Bone marrow (tissue), 2 donors: Measurements from ENCODE around the gene SLC4A2.

Experiments
- DNase-seq, 2 donors: peaks; one replicate each; lab custom pipeline; 2025; lab: John Stamatoyannopoulos, UW

SLC4A2 gene

DNA sequence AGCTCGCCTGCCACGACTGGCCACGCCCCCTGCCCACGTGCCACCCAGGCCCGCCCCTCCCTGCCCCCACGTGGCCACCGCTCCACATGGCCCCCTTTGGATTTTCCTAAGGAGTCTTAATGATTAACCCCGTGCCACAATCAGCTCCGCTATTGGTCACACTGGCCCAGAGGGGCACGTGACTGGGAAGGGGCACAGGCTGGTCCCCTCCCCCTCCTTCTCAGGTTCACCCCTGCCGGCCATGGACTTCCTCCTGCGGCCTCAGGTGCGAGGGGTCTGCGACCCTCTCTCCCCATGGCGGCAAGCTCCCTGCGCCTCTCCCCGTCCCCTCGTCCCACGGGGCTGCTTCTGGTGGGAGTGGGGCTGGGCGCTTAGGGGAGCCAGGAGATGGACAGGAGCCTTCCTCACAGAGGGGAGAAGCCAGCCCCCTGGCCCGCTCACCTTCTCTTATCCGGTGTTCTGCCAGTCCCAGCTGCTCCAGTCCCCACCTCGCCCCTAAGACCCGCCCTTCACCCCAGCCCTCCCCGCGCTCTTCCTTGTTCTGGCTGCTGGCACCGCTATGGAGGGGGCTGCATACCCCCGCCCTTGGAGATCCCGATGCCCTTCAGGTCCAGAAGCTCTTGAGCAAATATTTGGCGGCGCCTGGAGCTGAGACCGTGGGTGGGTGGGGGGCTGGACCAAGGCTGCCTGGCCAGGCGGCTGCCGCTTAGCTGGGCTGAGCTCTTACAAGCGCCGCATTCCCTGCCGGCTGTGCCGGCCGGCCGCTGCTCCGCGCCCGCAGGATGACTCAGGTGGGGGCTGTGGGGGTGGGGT lies 3.2 kb downstream of the SLC4A2 start:
- DNase-seq = no peak

GRCh38 chr7:151063212-151063561 lies 3.8 kb downstream of the SLC4A2 start:
- DNase-seq = no peak

DNA sequence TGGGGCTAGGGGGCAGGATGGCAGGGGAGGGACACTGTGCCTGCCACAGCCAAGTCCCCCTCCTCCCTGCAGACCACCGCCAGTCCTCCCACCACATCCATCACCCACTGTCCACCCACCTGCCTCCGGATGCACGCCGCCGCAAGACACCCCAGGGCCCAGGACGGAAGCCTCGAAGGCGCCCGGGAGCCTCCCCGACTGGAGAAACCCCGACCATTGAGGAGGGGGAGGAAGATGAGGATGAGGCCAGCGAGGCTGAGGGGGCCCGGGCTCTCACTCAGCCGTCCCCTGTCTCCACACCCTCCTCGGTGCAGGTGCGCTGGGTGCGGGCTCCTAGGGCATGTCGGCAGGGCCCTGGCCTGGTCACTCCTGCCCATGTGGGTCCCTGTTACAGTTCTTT lies 5.1 kb downstream of the SLC4A2 start:
- DNase-seq = no peak

GRCh38 chr7:151064993-151065392 lies 5.6 kb downstream of the SLC4A2 start:
- DNase-seq = no peak

DNA sequence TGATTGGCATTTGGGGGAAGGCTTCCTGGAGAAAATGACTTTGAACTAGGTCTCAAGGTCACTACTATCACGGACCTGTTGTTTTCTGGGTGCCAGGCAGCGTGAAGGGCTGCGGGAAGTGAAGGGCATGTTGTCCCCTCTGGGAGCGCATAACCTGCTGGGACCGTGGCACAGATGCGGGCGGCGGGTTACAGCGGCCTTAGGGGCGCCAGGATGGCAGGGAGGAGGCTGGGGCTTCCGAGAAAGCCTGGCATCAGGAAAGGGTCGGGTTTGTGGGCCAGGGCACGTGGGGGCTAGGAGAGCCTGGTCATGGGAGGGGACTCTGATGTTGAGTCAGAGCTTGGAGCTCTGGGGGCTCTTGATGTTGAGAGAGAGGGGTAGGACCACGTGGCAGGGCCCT lies 6.1 kb downstream of the SLC4A2 start:
- no peak for DNase-seq

- DNase-seq = no peak
Observed at GRCh38 chr7:151066273-151066974, 7.0 kb downstream of the SLC4A2 start.

DNA sequence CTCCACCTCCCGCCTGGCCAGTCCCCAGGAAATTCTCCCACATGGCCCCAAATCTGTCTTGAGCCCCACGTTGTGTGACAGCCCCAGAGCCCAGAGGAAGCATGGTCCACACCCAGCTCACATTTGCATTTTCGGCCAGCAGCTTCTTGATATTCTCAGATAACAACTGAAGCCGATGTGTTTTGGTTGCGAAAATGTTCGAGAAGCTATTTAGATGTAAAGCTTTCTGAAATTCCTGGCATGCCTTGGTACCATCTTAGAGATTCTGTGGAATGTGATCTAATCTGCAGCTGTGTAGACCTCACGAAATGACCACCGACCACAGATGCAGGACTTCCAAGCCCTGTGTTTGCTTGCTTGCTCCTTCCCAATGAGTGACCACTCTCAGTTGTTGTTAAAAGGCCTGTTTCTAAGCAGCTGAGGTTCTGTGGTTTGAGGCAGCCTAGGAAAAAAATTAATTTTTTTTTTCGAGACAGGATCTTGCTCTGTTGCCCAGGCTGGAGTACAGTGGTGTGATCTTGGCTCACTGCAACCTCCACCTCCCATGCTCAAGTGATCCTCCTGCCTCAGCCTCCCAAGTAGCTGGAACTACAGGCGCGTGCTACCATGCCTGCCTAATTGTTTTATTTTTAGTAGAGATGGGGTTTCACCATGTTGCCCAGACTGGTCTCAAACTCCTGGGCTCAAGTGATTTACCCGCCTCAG lies 8.8 kb downstream of the SLC4A2 start:
- DNase-seq = no peak

GRCh38 chr7:151069841-151070573 lies 10.6 kb downstream of the SLC4A2 start:
- DNase-seq = no peak

GRCh38 chr7:151070574-151070960 lies 11.2 kb downstream of the SLC4A2 start:
- no peak for DNase-seq

DNA sequence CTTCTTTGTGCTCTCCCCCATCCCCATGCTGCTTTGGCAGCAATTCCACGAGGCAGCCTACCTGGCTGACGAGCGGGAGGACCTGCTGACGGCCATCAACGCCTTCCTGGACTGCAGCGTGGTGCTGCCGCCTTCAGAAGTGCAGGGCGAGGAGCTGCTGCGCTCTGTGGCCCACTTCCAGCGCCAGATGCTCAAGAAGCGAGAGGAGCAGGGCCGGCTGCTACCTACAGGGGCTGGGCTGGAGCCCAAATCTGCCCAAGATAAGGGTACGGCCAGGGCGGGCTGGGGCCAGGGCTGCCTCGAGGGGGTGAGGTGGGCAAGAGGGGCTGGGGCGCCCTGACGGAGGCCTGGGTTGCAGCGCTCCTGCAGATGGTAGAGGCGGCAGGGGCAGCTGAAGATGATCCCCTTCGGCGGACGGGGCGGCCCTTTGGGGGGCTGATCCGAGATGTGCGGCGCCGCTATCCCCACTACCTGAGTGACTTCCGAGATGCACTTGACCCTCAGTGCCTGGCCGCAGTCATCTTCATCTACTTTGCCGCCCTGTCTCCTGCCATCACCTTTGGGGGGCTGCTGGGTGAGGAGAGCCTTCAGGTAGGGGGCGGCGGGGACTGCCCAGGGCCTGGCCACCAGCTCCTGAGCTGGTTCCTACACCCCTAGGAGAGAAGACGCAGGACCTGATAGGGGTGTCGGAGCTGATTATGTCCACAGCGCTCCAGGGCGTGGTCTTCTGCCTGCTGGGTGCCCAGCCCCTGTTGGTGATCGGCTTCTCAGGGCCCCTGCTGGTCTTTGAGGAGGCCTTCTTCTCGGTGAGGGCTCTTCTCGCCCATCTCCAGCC lies 11.9 kb downstream of the SLC4A2 start:
- DNase-seq = no peak

DNA sequence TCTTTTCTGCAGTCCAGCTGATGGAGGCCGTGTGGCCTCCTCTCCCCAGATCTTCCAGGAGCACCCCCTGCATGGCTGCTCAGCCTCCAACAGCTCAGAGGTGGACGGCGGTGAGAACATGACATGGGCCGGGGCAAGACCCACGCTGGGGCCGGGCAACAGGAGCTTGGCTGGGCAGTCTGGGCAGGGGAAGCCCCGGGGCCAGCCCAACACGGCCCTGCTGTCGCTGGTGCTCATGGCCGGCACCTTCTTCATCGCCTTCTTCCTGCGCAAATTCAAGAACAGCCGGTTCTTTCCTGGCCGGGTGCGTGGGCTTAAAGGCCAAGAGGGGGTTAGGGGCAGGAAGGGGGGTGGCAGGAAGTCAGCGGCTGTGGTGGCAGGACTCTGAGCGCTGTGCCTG lies 14.6 kb downstream of the SLC4A2 start:
- no peak for DNase-seq

GRCh38 chr7:151074817-151075661 lies 15.7 kb downstream of the SLC4A2 start:
- DNase-seq = no peak

- no peak for DNase-seq
Observed at GRCh38 chr7:151075662-151075971, 16.2 kb downstream of the SLC4A2 start.

GRCh38 chr7:151075978-151076426 lies 16.6 kb downstream of the SLC4A2 start:
- DNase-seq = no peak

- no peak for DNase-seq
Observed at GRCh38 chr7:151076863-151077704, 17.7 kb downstream of the SLC4A2 start.

DNA sequence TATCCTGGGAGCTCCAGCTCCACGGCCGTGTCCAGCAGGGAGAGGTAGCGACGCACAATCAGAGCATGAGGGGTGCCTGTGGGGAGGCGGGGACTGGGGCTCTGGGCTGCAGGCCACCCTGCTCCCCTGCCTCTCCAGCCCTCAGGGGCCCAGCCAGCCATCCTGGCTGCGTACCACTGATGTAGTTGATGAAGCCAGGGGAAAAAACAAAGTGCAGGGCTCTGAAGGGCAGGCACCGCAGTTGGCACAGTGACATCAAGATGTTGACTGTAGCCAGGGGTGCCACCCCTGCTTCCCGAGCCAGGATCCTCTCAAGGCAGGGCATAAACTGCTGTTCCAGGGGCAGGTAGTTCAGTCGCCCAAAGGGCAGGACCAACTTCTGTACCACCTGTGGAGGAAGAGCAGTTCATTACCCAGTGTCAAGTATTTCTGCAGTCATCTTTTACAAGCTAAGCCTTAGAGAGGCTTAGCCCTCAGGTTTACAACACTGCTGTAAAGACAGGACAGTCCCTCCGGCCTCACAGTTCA lies 18.4 kb downstream of the SLC4A2 start:
- DNase-seq = no peak

DNA sequence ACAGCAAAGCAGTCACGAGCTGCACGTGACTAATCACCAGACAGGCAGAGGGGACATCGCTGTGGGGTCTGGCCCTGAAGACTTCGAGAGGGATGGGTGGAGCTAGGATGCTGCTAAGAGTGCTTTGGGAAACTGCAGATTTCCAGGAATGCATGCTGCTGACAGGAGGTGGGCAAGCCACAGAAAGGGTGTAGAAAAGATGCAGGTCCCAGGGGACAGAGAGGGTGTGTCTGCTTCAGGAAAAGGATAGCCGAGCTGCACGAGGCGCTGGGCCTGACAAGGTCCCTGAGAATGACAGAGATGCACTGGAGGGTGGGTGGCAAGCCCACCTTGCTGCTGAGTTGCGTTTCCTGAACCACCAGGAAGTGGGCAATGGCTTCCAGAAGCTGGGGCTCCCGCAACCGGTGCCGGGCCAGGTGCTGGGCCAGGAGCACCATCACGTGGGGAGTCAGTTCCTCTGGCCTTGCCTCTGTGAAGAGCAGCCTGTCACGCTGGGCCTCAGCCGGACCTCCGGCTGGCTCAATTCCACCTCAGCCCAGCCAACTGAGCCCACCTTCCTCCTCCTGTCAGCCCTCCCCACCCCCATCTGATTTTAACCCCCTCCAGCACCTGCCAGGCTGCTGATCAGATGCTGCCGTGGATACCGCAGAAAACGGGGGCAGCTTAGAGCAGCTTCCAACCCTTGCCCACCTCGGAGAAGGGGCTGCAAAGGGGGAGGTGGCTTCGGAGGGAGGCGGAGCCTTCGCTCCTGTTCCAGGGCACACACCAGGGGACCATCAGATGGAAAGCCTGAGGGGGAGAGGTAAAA lies 19.0 kb downstream of the SLC4A2 start:
- no peak for DNase-seq

- DNase-seq = no peak
Observed at GRCh38 chr7:151079199-151079910, 20.0 kb downstream of the SLC4A2 start.
